HG03064 (cell line): ENCODE data around the gene MYOF.
"Not testable (repeated sequence)": the region's sequence is repeated elsewhere in the genome, so short reads cannot be mapped to it uniquely, and the experiment has no call there.

Experiments
- ATAC-seq: cut with Tn5 transposase; IDR thresholded peaks from one replicate; pipeline ENCODE4 v1.9.1; 2021; ENCODE audit warnings: low read depth; ENCODE audit not compliant: unreplicated experiment

MYOF gene

GRCh38 chr10:93367664-93368063 is 114.5 kb downstream of the MYOF start:
- no peak for ATAC-seq

- ATAC-seq: no peak
Observed at GRCh38 chr10:93364966-93365365, 117.2 kb downstream of the MYOF start.

- ATAC-seq: no peak
Observed at GRCh38 chr10:93363891-93364648, 118.1 kb downstream of the MYOF start.

- ATAC-seq: not testable (repeated sequence)
Observed at GRCh38 chr10:93358398-93358797, 123.7 kb downstream of the MYOF start.

- ATAC-seq: no peak
Observed at GRCh38 chr10:93357680-93358079, 124.5 kb downstream of the MYOF start.

GRCh38 chr10:93356516-93356915 is 125.6 kb downstream of the MYOF start:
- no peak for ATAC-seq

GRCh38 chr10:93352638-93353383 is 129.3 kb downstream of the MYOF start:
- no peak for ATAC-seq

GRCh38 chr10:93346694-93347093 is 135.4 kb downstream of the MYOF start:
- ATAC-seq: no peak

GRCh38 chr10:93346108-93346507 is 136.0 kb downstream of the MYOF start:
- ATAC-seq: no peak

GRCh38 chr10:93344691-93345090 is 137.4 kb downstream of the MYOF start:
- ATAC-seq: no peak

- ATAC-seq: no peak
Observed at GRCh38 chr10:93342921-93343320, 139.2 kb downstream of the MYOF start.

- no peak for ATAC-seq
Observed at GRCh38 chr10:93342366-93342765, 139.8 kb downstream of the MYOF start.

GRCh38 chr10:93337309-93337721 is 144.8 kb downstream of the MYOF start:
- no peak for ATAC-seq

- no peak for ATAC-seq
Observed at GRCh38 chr10:93336678-93337077, 145.5 kb downstream of the MYOF start.

- no peak for ATAC-seq
Observed at GRCh38 chr10:93336110-93336509, 146.0 kb downstream of the MYOF start.

- no peak for ATAC-seq
Observed at GRCh38 chr10:93334901-93335327, 147.2 kb downstream of the MYOF start.

- no peak for ATAC-seq
Observed at GRCh38 chr10:93334181-93334580, 148.0 kb downstream of the MYOF start.

- no peak for ATAC-seq
Observed at GRCh38 chr10:93333278-93333978, 148.7 kb downstream of the MYOF start.

- ATAC-seq: no peak
Observed at GRCh38 chr10:93330824-93331223, 151.3 kb downstream of the MYOF start.

- ATAC-seq: no peak
Observed at GRCh38 chr10:93319896-93320295, 162.2 kb downstream of the MYOF start.

- ATAC-seq: no peak
Observed at GRCh38 chr10:93319096-93319495, 163.0 kb downstream of the MYOF start.
